Measurements from ENCODE around the gene APOL3.
"Not testable (repeated sequence)": the region's sequence is repeated elsewhere in the genome, so short reads cannot be mapped to it uniquely, and the experiment has no call there.

The APOL3 gene

DNA sequence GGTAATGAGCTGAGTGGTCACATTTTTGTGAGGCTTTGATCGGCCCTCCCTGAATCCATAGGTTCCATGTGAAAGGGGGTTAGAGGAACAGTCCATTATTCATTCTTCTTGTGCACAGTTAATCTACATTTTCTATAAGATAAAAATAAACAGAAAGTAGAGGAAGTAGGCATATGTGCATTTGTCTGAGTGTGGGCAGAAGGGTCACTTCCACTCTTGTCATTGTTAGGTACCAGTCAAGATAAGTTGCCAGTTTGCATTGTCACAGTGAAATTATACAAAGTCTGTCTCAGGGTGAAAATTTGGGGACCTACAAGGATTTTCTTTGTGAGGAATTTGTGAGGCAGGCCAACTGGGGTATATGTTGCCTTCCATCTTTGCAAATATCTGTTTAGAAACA, 45.7 kb upstream of the APOL3 start:
- H3K4ac ChIP-seq (ENCODE audit: low read depth, low read length) = no peak overlapping the region
- H2BK15ac ChIP-seq (replicated peaks; ENCODE audit: low read depth) = no peak overlapping the region
- no peak overlapping the region for H2AK5ac ChIP-seq (ENCODE audit: low read length)
- DNase-seq = no peak
- H2BK120ac ChIP-seq (ENCODE audit: low read depth, low read length) = no peak overlapping the region
- no peak overlapping the region for H3K18ac ChIP-seq (ENCODE audit: low read length)
- no peak overlapping the region for H2BK5ac ChIP-seq (ENCODE audit: low read length)
- no peaks in the 10 kb centered on the region for H3K79me1 ChIP-seq (ENCODE audit: low read length)
- H3K27me3 ChIP-seq (ENCODE audit: insufficient read depth, low read length, poor library complexity) = no peaks in the 10 kb centered on the region
- H3K79me2 ChIP-seq (ENCODE audit: control insufficient read depth, insufficient read depth, low read length) = no peaks in the 10 kb centered on the region
- no peak overlapping the region for H3K4me2 ChIP-seq (ENCODE audit: low read length)
- no peaks in the 10 kb centered on the region for H3K36me3 ChIP-seq (ENCODE audit: control insufficient read depth, insufficient read depth, low read length)
- no peak overlapping the region for H3K4me3 ChIP-seq (ENCODE audit: low read length)
- H3K23ac ChIP-seq (ENCODE audit: low read length) = no peak overlapping the region
- no peaks in the 10 kb centered on the region for H3K4me1 ChIP-seq (ENCODE audit: control insufficient read depth, low read depth, low read length)
- H3K56ac ChIP-seq (ENCODE audit: low read length) = no peak overlapping the region
- H4K5ac ChIP-seq (ENCODE audit: low read length) = no peak overlapping the region
- no CpG with 5 or more reads among the region's 1 CpG for WGBS (ENCODE audit: extremely low coverage, insufficient coverage, low lambda C conversion rate)
- no peak overlapping the region for H3K27ac ChIP-seq (ENCODE audit: low read depth, low read length)
- no peak overlapping the region for H3K9ac ChIP-seq (ENCODE audit: low read length)
- no peak overlapping the region for H4K8ac ChIP-seq (ENCODE audit: low read depth, low read length)

DNA sequence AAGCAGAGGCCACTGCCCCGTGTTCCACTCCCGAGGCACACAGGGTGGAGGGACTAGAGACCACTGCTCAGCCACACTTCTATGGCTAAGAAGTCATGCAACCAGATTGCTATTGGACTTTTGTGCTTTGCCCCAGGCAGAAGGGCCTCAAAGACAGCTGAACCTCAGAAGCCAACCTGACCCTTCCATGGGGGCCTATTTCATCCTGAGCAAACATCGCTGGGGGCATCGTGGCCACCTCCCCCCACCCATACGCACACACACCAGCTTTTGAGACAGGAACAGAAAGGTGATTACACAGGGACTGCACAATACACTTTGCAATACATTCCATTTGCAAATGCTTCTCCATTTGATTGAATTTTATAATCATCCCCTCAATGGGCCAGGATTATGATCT, 45.0 kb upstream of the APOL3 start:
- WGBS (ENCODE audit: extremely low coverage, insufficient coverage, low lambda C conversion rate) = no CpG with 5 or more reads among the region's 5 CpGs
- not testable (repeated sequence) for H3K79me1 ChIP-seq (ENCODE audit: low read length)

DNA sequence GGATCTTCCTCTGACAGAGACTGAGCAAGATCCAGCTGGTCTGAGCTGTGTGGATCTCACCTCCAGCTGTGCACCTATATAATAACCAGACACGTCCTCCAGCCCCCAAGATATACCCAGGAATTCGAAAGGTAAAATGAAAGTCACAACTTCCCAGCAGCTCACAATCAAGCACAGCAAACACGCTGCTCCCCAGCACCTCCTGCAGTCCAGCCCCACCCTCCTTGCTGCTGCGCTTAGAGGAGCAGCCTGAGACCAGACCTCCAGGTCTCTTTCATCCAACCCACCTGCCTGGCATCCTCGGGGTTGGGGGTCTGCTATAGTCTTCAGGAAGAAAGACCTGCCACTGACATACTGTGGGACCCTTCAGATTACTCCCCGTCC, 44.1 kb upstream of the APOL3 start:
- Histone ChIP-seq H3K18ac (ENCODE audit: low read length) (no peak overlapping the region), H2BK120ac (ENCODE audit: low read depth, low read length) (no peak overlapping the region), H4K8ac (ENCODE audit: low read depth, low read length) (no peak overlapping the region), H3K36me3 (ENCODE audit: control insufficient read depth, insufficient read depth, low read length) (no peaks in the 10 kb centered on the region), H3K4me2 (ENCODE audit: low read length) (no peak overlapping the region), H3K4me1 (ENCODE audit: control insufficient read depth, low read depth, low read length) (no peaks in the 10 kb centered on the region), H2AK5ac (ENCODE audit: low read length) (no peak overlapping the region), H3K79me2 (ENCODE audit: control insufficient read depth, insufficient read depth, low read length) (no peaks in the 10 kb centered on the region), H4K5ac (ENCODE audit: low read length) (no peak overlapping the region), H2BK15ac (replicated peaks; ENCODE audit: low read depth) (no peak overlapping the region), H3K4me3 (ENCODE audit: low read length) (no peak overlapping the region), H3K9ac (ENCODE audit: low read length) (no peak overlapping the region), H3K4ac (ENCODE audit: low read depth, low read length) (no peak overlapping the region), H3K27ac (ENCODE audit: low read depth, low read length) (no peak overlapping the region), H3K56ac (ENCODE audit: low read length) (peak overlapping the region; percentile 34), H3K79me1 (ENCODE audit: low read length) (no peaks in the 10 kb centered on the region), H3K27me3 (ENCODE audit: insufficient read depth, low read length, poor library complexity) (no peaks in the 10 kb centered on the region), H2BK5ac (ENCODE audit: low read length) (no peak overlapping the region), H3K23ac (ENCODE audit: low read length) (no peak overlapping the region)
- WGBS (ENCODE audit: extremely low coverage, insufficient coverage, low lambda C conversion rate) = no CpG with 5 or more reads among the region's 6 CpGs
- no peak for DNase-seq

More for the DNA sequence above, 45.0 kb upstream of the APOL3 start:
- not testable (repeated sequence) for H2BK120ac ChIP-seq (ENCODE audit: low read depth, low read length); H3K18ac ChIP-seq (ENCODE audit: low read length); H3K4me2 ChIP-seq (ENCODE audit: low read length); H3K27ac ChIP-seq (ENCODE audit: low read depth, low read length); DNase-seq; H3K4ac ChIP-seq (ENCODE audit: low read depth, low read length); H2AK5ac ChIP-seq (ENCODE audit: low read length); H3K23ac ChIP-seq (ENCODE audit: low read length); H2BK5ac ChIP-seq (ENCODE audit: low read length); H4K8ac ChIP-seq (ENCODE audit: low read depth, low read length); H3K4me3 ChIP-seq (ENCODE audit: low read length); H3K56ac ChIP-seq (ENCODE audit: low read length); H2BK15ac ChIP-seq (replicated peaks; ENCODE audit: low read depth); H3K36me3 ChIP-seq (ENCODE audit: control insufficient read depth, insufficient read depth, low read length); H3K9ac ChIP-seq (ENCODE audit: low read length); H3K27me3 ChIP-seq (ENCODE audit: insufficient read depth, low read length, poor library complexity); H3K4me1 ChIP-seq (ENCODE audit: control insufficient read depth, low read depth, low read length); H4K5ac ChIP-seq (ENCODE audit: low read length); H3K79me2 ChIP-seq (ENCODE audit: control insufficient read depth, insufficient read depth, low read length)

DNA sequence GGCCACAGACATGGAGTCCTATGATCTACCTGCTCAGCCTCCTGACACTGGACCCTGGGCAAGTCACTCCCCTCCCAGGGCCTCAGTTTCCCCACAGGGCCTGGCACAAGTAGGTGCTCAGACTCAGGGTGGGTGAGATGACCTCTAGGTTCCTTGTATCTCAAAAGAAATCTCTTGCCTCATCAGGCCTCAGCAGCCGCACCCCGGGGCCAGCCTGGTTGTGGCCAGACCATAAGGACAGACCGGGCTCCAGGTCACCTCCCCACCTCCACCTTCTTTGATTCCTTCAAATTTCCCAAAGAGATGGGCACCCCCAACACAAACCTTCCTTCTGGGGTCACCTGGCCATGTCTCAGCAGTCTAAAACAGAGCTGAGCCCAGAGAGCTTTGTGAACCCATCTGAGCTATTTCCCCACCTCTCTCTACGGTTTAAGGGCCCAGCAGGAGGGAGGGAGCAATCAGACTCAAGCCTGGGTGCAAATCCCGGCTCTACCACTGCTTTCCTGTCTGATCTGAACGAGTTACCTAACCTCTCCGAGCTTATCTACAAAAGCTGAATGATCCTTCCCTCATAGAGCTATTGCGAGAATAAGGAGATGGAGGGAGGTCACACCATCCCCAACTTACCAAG, 43.6 kb upstream of the APOL3 start:
- Histone ChIP-seq H3K79me1 (ENCODE audit: low read length) (no peaks in the 10 kb centered on the region), H4K8ac (ENCODE audit: low read depth, low read length) (no peak overlapping the region), H2BK120ac (ENCODE audit: low read depth, low read length) (no peak overlapping the region), H3K27ac (ENCODE audit: low read depth, low read length) (no peak overlapping the region), H2AK5ac (ENCODE audit: low read length) (no peak overlapping the region), H3K4me1 (ENCODE audit: control insufficient read depth, low read depth, low read length) (no peaks in the 10 kb centered on the region), H3K79me2 (ENCODE audit: control insufficient read depth, insufficient read depth, low read length) (no peaks in the 10 kb centered on the region), H4K5ac (ENCODE audit: low read length) (no peak overlapping the region), H3K4me2 (ENCODE audit: low read length) (no peak overlapping the region), H3K27me3 (ENCODE audit: insufficient read depth, low read length, poor library complexity) (no peaks in the 10 kb centered on the region), H3K36me3 (ENCODE audit: control insufficient read depth, insufficient read depth, low read length) (no peaks in the 10 kb centered on the region), H3K18ac (ENCODE audit: low read length) (no peak overlapping the region), H3K4me3 (ENCODE audit: low read length) (no peak overlapping the region), H2BK5ac (ENCODE audit: low read length) (no peak overlapping the region), H2BK15ac (replicated peaks; ENCODE audit: low read depth) (no peak overlapping the region), H3K9ac (ENCODE audit: low read length) (no peak overlapping the region), H3K56ac (ENCODE audit: low read length) (peak overlapping the region; percentile 34), H3K4ac (ENCODE audit: low read depth, low read length) (no peak overlapping the region), H3K23ac (ENCODE audit: low read length) (no peak overlapping the region)
- WGBS (ENCODE audit: extremely low coverage, insufficient coverage, low lambda C conversion rate) = no CpG with 5 or more reads among the region's 8 CpGs
- no peak for DNase-seq

DNA sequence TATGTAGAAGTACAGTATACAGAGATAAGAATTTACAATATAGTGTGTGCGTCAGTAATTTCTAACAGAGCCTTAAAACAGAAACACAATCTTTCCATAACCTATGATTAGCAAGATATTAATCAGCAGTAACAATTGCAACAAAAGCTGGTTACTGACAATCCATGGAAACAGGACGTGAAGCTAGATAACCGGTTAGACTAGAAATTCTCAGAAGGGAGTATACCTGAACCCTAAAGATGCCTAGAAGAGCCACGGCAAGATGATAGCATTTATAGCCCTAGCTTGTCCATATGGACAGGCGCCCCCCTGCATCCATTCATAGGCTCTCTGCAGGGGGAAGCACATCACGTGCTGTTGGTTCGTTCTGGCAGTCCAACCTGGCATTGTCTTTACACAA, 42.9 kb upstream of the APOL3 start:
- not testable (repeated sequence) for H3K23ac ChIP-seq (ENCODE audit: low read length); H2BK120ac ChIP-seq (ENCODE audit: low read depth, low read length); H2AK5ac ChIP-seq (ENCODE audit: low read length); H3K27ac ChIP-seq (ENCODE audit: low read depth, low read length); H3K4me1 ChIP-seq (ENCODE audit: control insufficient read depth, low read depth, low read length); H3K36me3 ChIP-seq (ENCODE audit: control insufficient read depth, insufficient read depth, low read length); DNase-seq; H3K4me2 ChIP-seq (ENCODE audit: low read length); H3K27me3 ChIP-seq (ENCODE audit: insufficient read depth, low read length, poor library complexity); H2BK15ac ChIP-seq (replicated peaks; ENCODE audit: low read depth); H3K79me1 ChIP-seq (ENCODE audit: low read length); H3K4me3 ChIP-seq (ENCODE audit: low read length); H3K79me2 ChIP-seq (ENCODE audit: control insufficient read depth, insufficient read depth, low read length); H3K9ac ChIP-seq (ENCODE audit: low read length); H3K56ac ChIP-seq (ENCODE audit: low read length); H3K4ac ChIP-seq (ENCODE audit: low read depth, low read length); H4K5ac ChIP-seq (ENCODE audit: low read length); H3K18ac ChIP-seq (ENCODE audit: low read length); H4K8ac ChIP-seq (ENCODE audit: low read depth, low read length); H2BK5ac ChIP-seq (ENCODE audit: low read length)
- no CpG with 5 or more reads among the region's 7 CpGs for WGBS (ENCODE audit: extremely low coverage, insufficient coverage, low lambda C conversion rate)

DNA sequence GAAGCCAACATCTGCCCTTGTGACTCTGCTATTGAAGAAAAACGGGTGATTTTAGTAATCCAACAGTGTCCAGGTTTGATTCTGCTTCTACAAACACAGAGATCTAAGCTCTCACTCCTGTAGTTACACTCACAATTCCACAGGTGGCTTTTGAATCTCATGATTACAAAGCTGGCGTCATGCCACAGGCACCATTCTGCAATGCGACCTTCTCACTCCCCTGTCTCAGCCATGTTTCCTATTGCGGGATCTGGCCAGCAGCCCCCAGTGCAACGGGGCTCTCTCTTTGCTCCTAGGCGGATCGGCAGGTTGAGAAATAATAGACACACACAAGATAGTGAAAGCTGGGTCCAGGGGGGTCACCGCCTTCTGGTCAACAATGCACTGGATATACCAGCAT, 42.4 kb upstream of the APOL3 start:
- not testable (repeated sequence) for H2BK15ac ChIP-seq (replicated peaks; ENCODE audit: low read depth); H3K4me2 ChIP-seq (ENCODE audit: low read length); DNase-seq; H2BK120ac ChIP-seq (ENCODE audit: low read depth, low read length); H3K36me3 ChIP-seq (ENCODE audit: control insufficient read depth, insufficient read depth, low read length); H3K79me2 ChIP-seq (ENCODE audit: control insufficient read depth, insufficient read depth, low read length); H3K56ac ChIP-seq (ENCODE audit: low read length); H3K27me3 ChIP-seq (ENCODE audit: insufficient read depth, low read length, poor library complexity); H3K18ac ChIP-seq (ENCODE audit: low read length); H3K79me1 ChIP-seq (ENCODE audit: low read length); H4K5ac ChIP-seq (ENCODE audit: low read length); H3K4ac ChIP-seq (ENCODE audit: low read depth, low read length); H2AK5ac ChIP-seq (ENCODE audit: low read length); H2BK5ac ChIP-seq (ENCODE audit: low read length); H3K4me1 ChIP-seq (ENCODE audit: control insufficient read depth, low read depth, low read length); H3K27ac ChIP-seq (ENCODE audit: low read depth, low read length); H4K8ac ChIP-seq (ENCODE audit: low read depth, low read length); H3K4me3 ChIP-seq (ENCODE audit: low read length); H3K9ac ChIP-seq (ENCODE audit: low read length); H3K23ac ChIP-seq (ENCODE audit: low read length)
- no CpG with 5 or more reads among the region's 8 CpGs for WGBS (ENCODE audit: extremely low coverage, insufficient coverage, low lambda C conversion rate)
